G401 (cell line): Measurements from ENCODE around the gene FAM120A. TPM values are rescaled to one million over a fixed set of nuclear protein-coding genes. Genes with fewer than 3 reads are reported as not detected.

ENCODE experiments used
- DNase-seq: peaks from one replicate; pipeline ENCODE4 v3.0.0-alpha.2; 2015; ENCODE audit warnings: low spot score
- in situ Hi-C: cut with HindIII; loops from 2 replicates; pipeline ENCODE4 v1.10.0; 2016; ENCODE audit warnings: low sequenced_read_pairs, mixed read lengths
- total RNA-seq: library from RNA; depleted of rRNA; stranded (reverse); fragments of >200 nt; shearing (Covaris generic); gene quantifications from 2 replicates; pipeline ENCODE4 v1.2.3, GENCODE V29; 2014

FAM120A gene
- total RNA-seq, 1 experiment from 2014 or later = 37.6 TPM

GRCh38 chr9:93572636-93573515 lies 121.4 kb downstream of the FAM120A start:
- no peak for DNase-seq
- in situ Hi-C loops = no loop called here

- no peak for DNase-seq
- in situ Hi-C loops = no loop called here
Measured at GRCh38 chr9:93573516-93573828, 122.0 kb downstream of the FAM120A start.

GRCh38 chr9:93574091-93574899 lies 122.8 kb downstream of the FAM120A start:
- in situ Hi-C loops = no loop called here
- DNase-seq = no peak

GRCh38 chr9:93574900-93575795 lies 123.7 kb downstream of the FAM120A start:
- DNase-seq = no peak
- in situ Hi-C loops = no loop called here

GRCh38 chr9:93575796-93576257 lies 124.3 kb downstream of the FAM120A start:
- peak; percentile 37 for DNase-seq
- in situ Hi-C loops = no loop called here

GRCh38 chr9:93576258-93577077 lies 125.0 kb downstream of the FAM120A start, which contains the start of gene PHF2:
Gene PHF2 (plus strand): TSS chr9:93576584. CDS start chr9:93576774, 190 bp downstream.
- DNase-seq = no peak
- in situ Hi-C loops = no loop called here

- in situ Hi-C loops = no loop called here
- peak; percentile 39 for DNase-seq
Measured at GRCh38 chr9:93577078-93577974, 125.8 kb downstream of the FAM120A start.

- in situ Hi-C loops = no loop called here
- peak; percentile 51 for DNase-seq
Measured at GRCh38 chr9:93577975-93578682, 126.6 kb downstream of the FAM120A start.

- in situ Hi-C loops = no loop called here
- no peak for DNase-seq
Measured at GRCh38 chr9:93578844-93579243, 127.4 kb downstream of the FAM120A start.

- DNase-seq = no peak
- in situ Hi-C loops = no loop called here
Measured at GRCh38 chr9:93579711-93580516, 128.4 kb downstream of the FAM120A start.

- in situ Hi-C loops = no loop called here
- DNase-seq = peak; percentile 27
Measured at GRCh38 chr9:93580654-93581380, 129.3 kb downstream of the FAM120A start.

GRCh38 chr9:93582115-93582514 lies 130.6 kb downstream of the FAM120A start:
- in situ Hi-C loops = no loop called here
- DNase-seq = peak; percentile 58

GRCh38 chr9:93582550-93582949 lies 131.1 kb downstream of the FAM120A start:
- in situ Hi-C loops = no loop called here
- no peak for DNase-seq

GRCh38 chr9:93585259-93585658 lies 133.8 kb downstream of the FAM120A start:
- in situ Hi-C loops = no loop called here
- DNase-seq = no peak

- in situ Hi-C loops = no loop called here
- no peak for DNase-seq
Measured at GRCh38 chr9:93585695-93586094, 134.2 kb downstream of the FAM120A start.
